ENCODE results near the gene SEMA6C.
"Not testable (repeated sequence)": the region's sequence is repeated elsewhere in the genome, so short reads cannot be mapped to it uniquely, and the experiment has no call there.

SEMA6C gene

GRCh38 chr1:151128800-151129199, 17.6 kb downstream of the SEMA6C start:
- no peak for DNase-seq (ENCODE audit: low read depth)

- no peak for DNase-seq (ENCODE audit: low read depth)
These were observed 21.5 kb downstream of the SEMA6C start for GRCh38 chr1:151124763-151125403.

GRCh38 chr1:151113877-151114276, 32.6 kb downstream of the SEMA6C start:
- DNase-seq (ENCODE audit: low read depth) = no peak

- DNase-seq (ENCODE audit: low read depth) = no peak
These were observed 38.1 kb downstream of the SEMA6C start for GRCh38 chr1:151108331-151108730.

- DNase-seq (ENCODE audit: low read depth) = no peak
These were observed 39.5 kb downstream of the SEMA6C start for GRCh38 chr1:151106894-151107293.

- DNase-seq (ENCODE audit: low read depth) = no peak
These were observed 41.8 kb downstream of the SEMA6C start for GRCh38 chr1:151104630-151105029.

- DNase-seq (ENCODE audit: low read depth) = no peak
These were observed 48.3 kb downstream of the SEMA6C start for GRCh38 chr1:151098126-151098525.

GRCh38 chr1:151097426-151097825, 49.0 kb downstream of the SEMA6C start:
- not testable (repeated sequence) for DNase-seq (ENCODE audit: low read depth)

GRCh38 chr1:151085953-151086559, 60.4 kb downstream of the SEMA6C start:
- no peak for DNase-seq (ENCODE audit: low read depth)
